ENCODE results near the gene ZNF780B.

- TF ChIP-seq POLR2AphosphoS5 (IDR thresholded peaks at IDR 0.05), result no peak
- no peak for TF ChIP-seq CTCF (IDR thresholded peaks at IDR 0.05)
- TF ChIP-seq POLR2A (IDR thresholded peaks at IDR 0.05), result no peak
Measured at GRCh38 chr19:40078377-40078776, 22.3 kb upstream of the ZNF780B start.
